HEK293T (cell line): Measurements from ENCODE around the gene KRTAP5-5.

Experiments
- FOXA1 ChIP-seq: fragments of 450-650 bp; IDR thresholded peaks from 2 replicates; pipeline ENCODE4 v1.6.1; 2016; ENCODE audit warnings: mild to moderate bottlenecking
- TARDBP ChIP-seq: fragments of 450-650 bp; IDR thresholded peaks from 2 replicates; pipeline ENCODE4 v1.6.1; 2016

GRCh38 chr11:1655168-1656060 lies 25.8 kb downstream of the KRTAP5-5 start:
- no peak for TF ChIP-seq FOXA1
- TF ChIP-seq TARDBP, result no peak
